BJ (cell line): ENCODE results near the gene EIF4G3. TPM values are rescaled to one million over a fixed set of nuclear protein-coding genes. Genes with fewer than 3 reads are reported as not detected.

Experiments used
- CTCF ChIA-PET: fragments of 350-600 bp; formaldehyde crosslinking; extraction: SDS; loops from one replicate; lab custom pipeline; 2021; ENCODE audit warnings: antibody characterized with exemption, inconsistent platforms; lab: Yijun Ruan, JAX
- POLR2A ChIA-PET: fragments of 300-600 bp; sonication (Branson Sonifier 250); formaldehyde crosslinking; extraction: SDS; loops from one replicate; lab custom pipeline; 2021; ENCODE audit warnings: antibody characterized with exemption; lab: Charles Lee
- DNase-seq: peaks from one replicate; pipeline ENCODE4 v3.0.0-alpha.2; 2011; ENCODE audit warnings: low read depth
- H3K27me3 ChIP-seq: 2 replicates; pipeline ENCODE4 v1.6.0; 2011; ENCODE audit warnings: low read length; ENCODE audit not compliant: control insufficient read depth, insufficient read depth
- H3K36me3 ChIP-seq: 2 replicates; pipeline ENCODE4 v1.5.1; 2011; ENCODE audit warnings: low read length; ENCODE audit not compliant: control insufficient read depth, insufficient read depth
- H3K4me3 ChIP-seq: 2 replicates; pipeline ENCODE4 v1.5.1; 2011; ENCODE audit warnings: low read depth, mild to moderate bottlenecking, control low read depth, low read length
- CTCF ChIP-seq: IDR thresholded peaks from 2 replicates; pipeline ENCODE4 v1.5.1; 2011; ENCODE audit warnings: low read depth, mild to moderate bottlenecking, control low read depth, inconsistent platforms, low read length, moderate library complexity; ENCODE audit not compliant: insufficient read depth
- polyA plus RNA-seq: library from polyadenylated mRNA; depleted of rRNA; stranded (reverse); fragments of >200 nt; gene quantifications from 2 replicates; pipeline ENCODE4 v1.2.3, GENCODE V29; 2011

The EIF4G3 gene
- polyA plus RNA-seq, 1 experiment, result 62.0 TPM

- TF ChIP-seq CTCF, result no peak
- DNase-seq, result no peak
- ChIA-PET POLR2A (no interaction called here), CTCF (no interaction called here)
- no peak overlapping the region for H3K4me3 ChIP-seq
- no peaks in the 10 kb centered on the region for H3K27me3 ChIP-seq
- no peaks in the 10 kb centered on the region for H3K36me3 ChIP-seq
These were observed 291.6 kb downstream of the EIF4G3 start for GRCh38 chr1:20885121-20885520.

GRCh38 chr1:20884513-20884912, 292.2 kb downstream of the EIF4G3 start:
- CTCF ChIA-PET, result interaction anchor here (1.3 kb wide), 1 partner anchor 9 kb away, joined by 4 read pairs; no protein-coding TSS in a partner anchor
- no peak for TF ChIP-seq CTCF
- Histone ChIP-seq H3K27me3 (no peaks in the 10 kb centered on the region), H3K36me3 (no peaks in the 10 kb centered on the region), H3K4me3 (no peak overlapping the region)
- DNase-seq, result no peak
- POLR2A ChIA-PET, result no interaction called here

GRCh38 chr1:20883766-20884165, 292.9 kb downstream of the EIF4G3 start:
- Histone ChIP-seq H3K4me3 (no peak overlapping the region), H3K27me3 (no peaks in the 10 kb centered on the region), H3K36me3 (peaks cover 1% of the 10 kb centered on the region; the same call in 1 of the 2 replicates)
- ChIA-PET POLR2A (no interaction called here), CTCF (interaction anchor here (1.3 kb wide), 1 partner anchor 8 kb away, joined by 4 read pairs; no protein-coding TSS in a partner anchor)
- TF ChIP-seq CTCF, result no peak
- no peak for DNase-seq

GRCh38 chr1:20882837-20883236, 293.9 kb downstream of the EIF4G3 start:
- POLR2A ChIA-PET, result no interaction called here
- CTCF ChIA-PET, result no interaction called here
- TF ChIP-seq CTCF, result no peak
- DNase-seq, result no peak
- no peaks in the 10 kb centered on the region for H3K27me3 ChIP-seq
- H3K36me3 ChIP-seq, result peaks cover 3% of the 10 kb centered on the region
- H3K4me3 ChIP-seq, result no peak overlapping the region

- no peak for TF ChIP-seq CTCF
- ChIA-PET POLR2A (no interaction called here), CTCF (interaction anchor here (0.6 kb wide), 1 partner anchor 437 kb away, joined by 3 read pairs; no protein-coding TSS in a partner anchor)
- H3K4me3 ChIP-seq, result no peak overlapping the region
- H3K36me3 ChIP-seq, result peaks cover 5% of the 10 kb centered on the region
- no peak for DNase-seq
- no peaks in the 10 kb centered on the region for H3K27me3 ChIP-seq
These were observed 297.9 kb downstream of the EIF4G3 start for GRCh38 chr1:20878799-20879198.
